HTR-8/SVneo (cell line): ENCODE results near the gene CD82.

Experiments used
- DNase-seq: peaks from one replicate; pipeline ENCODE4 v3.0.0; 2011; ENCODE audit warnings: low spot score, mixed read lengths; ENCODE audit not compliant: insufficient read length
- FAIRE-seq: peaks from 2 replicates; lab custom pipeline; 2011; peaks lifted over from hg19 to GRCh38; lab: Jason Lieb, UNC

Gene CD82

DNA sequence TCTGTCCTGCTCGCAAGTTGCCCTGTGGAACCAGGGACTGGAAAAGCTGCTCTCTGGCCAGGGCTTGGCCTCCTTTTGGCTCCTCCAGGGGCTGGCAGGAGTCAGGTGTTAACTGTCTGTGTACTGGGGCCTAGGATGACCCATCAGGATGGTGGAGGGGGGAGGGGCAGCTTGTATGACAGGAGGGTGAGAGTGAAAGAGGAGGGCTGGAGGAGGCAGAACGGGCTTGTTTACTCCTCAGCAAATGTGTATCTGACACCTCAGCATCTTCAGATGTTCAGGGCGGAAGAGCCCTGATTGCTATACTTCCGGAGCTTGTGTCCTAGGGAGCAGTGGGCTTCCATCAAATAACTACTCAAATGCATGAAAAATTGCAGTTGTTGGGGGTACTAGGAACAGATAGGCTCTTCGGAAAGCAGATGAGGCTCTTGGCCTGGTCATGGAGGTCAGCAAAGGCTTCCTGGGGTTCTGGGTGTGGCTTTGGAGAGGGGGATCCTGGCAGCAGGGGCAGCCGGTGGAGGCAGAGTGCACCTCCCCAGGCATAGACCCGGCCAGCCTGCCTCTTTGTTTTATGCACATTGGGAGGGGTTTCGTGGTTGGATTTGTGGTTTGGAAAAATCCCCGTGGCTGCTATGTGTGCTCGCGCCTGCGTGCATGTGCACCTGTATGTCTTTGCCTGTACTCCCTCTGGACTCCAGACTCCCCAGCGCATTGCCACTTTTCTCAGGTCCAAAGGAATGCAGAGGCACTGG is 31.2 kb downstream of the CD82 start:
- DNase-seq, result no peak
- no peak for FAIRE-seq

DNA sequence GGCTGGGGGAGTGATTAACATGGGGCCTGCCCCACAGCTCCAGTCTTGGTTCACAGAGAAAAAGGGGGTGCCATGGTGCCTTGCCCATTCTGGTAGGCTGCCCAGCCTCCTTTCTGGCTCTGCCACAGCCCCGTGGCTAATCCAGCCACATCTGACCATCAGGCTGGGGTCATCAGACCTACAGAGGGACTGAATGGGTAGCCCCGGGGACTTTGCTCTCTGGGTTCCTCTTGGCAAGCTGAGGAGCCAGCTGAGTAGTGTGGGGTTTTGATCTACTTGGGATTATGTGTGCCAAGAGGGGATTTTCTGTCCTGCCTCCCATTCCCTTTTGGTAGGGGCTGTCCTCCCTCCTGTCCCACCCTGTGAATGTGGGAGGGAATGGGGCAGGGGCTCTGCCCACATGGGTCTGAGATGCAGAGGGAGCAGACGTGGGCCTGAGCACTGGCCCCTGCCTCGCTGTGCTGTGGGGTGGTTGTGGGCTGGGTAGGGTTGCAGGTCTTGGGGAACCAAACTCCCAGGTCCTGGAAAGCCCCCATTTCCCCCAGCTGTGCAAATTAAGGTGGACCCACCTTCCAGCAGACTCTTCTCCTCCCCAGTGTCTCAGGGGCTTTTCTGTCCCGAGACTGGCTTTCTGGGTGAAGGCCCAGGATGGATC is 32.0 kb downstream of the CD82 start:
- no peak for DNase-seq
- FAIRE-seq, result no peak

DNA sequence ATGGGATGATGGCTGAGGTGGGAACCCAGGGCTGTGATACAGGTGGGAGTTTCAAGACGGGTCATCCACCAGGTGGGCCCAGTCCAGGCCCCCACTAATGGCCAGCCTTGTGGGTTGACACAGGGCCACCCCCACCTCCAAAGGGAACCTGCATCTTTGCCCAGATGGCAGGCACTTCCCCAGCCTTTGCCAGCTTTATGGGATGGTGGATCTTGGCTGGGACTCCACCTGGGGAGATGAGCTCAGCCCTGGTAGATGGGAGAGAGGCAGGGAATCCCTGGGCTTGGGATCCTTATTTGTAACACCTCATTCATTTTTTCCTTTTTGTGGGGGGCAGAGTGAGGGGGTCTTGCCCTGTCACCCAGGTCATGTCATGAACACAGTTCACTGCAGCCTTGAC is 33.4 kb downstream of the CD82 start:
- FAIRE-seq, result no peak
- DNase-seq, result no peak

DNA sequence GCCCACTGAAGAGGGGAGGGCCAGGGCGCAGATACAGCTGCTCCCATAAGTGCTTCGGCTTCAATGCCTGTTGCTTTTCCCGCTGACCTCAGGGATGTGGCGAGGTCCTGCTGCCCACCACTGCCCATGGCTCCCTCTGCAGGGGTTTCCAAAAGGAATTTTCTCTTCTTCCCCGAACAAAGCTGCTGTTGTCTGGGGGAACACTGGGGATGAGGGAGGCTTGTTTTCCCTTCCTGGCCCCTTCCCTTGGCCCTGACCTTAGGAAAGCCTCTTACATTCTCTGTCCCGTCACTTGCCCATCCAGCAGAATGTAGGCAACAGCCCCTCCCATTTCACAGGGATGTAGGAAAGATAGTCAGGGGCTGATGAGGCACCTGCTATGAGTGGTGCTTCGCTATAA is 34.8 kb downstream of the CD82 start:
- FAIRE-seq, result no peak

DNA sequence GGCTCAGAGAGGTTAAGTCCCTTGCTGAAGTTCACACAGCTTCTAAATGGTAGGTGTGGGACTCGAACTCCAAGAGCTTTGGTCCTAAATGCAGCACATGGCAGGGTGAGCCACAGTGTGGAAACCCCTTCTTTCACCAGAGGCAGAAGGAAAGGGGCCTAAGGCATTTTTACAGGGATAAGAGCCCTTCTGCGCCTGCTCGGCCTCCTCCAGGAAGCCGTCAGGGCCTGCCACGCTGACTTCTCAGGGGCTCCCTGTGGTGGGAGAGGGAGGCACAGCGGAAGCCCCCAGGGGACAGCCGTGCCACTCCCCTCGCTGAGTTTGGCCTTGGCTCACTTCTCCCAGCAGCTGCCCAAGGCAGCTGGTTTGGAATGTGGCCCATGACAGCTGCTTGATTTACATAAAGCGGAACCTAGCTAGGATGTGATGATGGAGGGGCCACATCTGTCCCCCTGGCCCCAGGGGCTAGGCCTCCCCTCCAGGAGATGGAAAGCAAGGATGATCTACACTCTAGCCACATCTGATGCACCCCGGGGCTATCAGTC is 35.4 kb downstream of the CD82 start:
- no peak for DNase-seq
- no peak for FAIRE-seq

More for the DNA sequence above, 34.8 kb downstream of the CD82 start:
- no peak for DNase-seq

DNA sequence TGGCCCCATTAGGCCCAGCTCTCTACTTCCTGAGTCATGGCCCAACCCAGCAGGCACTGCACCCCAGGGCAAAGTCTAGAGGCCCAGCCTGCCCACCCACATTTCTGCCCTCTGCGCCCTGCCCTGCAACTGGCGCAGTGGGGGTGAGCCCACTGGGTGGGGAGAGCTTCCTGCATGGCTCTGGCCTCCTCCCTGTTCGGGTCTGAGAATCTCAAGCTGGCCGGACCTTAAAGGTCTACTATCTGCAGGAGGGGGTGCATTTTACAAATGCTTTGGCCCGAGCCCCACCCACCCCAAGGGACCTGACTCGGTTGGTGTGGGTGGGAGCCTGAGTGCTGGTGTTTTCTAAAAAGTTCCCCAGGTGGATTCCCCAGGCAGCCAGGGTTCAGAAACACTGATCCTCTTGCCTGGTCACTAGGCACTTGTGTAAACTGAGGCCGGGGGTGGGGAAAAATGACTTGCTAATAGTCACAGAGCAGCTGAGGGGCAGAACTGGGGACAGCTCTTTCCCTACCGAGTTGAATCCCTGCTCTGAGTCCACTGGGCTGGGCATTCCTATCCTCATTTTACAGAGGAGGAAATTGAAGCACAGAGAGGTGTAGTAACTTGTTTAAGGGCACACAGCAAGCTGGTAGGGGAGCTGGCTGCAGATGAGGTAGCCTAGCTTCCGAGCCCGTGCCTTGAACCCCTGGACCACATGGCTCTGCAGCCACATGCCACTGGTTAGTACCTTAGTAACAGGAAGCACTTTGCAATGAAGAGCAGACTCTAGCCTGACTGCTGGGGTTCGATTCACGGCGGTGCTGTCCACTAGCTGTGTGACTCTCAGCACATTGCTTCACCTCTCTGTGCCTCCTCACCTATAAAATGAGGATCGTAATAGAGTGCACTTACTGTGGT is 36.3 kb downstream of the CD82 start:
- FAIRE-seq (no peak), DNase-seq (no peak)

DNA sequence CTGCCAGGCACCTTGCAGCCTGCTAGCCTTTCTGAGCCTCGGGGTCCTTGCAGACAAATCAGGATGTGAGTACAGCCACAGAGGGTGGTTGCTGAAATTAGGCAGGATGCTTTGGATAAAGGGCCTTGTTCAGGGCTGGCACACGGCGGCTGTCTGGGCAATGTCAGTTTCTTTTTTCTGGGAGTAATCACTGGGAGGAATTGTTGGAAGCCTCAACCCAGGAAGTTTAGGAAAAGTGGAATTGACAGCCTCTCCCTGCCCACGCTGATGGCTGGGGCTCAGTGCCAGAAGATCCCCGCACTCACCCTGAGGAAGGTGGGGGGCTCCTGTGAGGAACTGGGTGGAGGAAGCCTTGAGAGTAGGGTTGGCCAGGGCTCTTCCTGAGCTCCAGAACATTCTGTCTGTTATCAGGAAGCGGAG is 37.4 kb downstream of the CD82 start:
- DNase-seq (no peak), FAIRE-seq (no peak)

DNA sequence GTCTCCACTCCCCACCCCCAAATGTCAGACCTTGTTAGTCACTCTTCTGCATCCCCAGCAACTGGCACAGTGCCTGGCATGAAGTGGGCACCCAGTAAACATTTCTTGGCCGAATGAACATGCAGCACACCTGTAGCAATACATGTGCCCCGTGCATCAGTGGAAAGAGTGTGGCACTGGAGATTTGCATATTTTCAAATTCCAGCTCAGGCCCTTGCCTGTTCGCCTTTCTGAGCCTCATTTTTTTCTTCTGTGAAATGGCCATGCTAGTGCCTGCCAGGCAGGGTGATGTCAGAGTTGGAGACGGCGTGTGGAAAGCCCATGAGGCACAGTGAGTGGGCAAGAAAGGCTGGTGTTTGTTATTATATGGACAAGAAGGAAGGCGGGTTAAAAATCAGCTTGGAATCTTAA is 38.7 kb downstream of the CD82 start:
- DNase-seq, result no peak
- no peak for FAIRE-seq

DNA sequence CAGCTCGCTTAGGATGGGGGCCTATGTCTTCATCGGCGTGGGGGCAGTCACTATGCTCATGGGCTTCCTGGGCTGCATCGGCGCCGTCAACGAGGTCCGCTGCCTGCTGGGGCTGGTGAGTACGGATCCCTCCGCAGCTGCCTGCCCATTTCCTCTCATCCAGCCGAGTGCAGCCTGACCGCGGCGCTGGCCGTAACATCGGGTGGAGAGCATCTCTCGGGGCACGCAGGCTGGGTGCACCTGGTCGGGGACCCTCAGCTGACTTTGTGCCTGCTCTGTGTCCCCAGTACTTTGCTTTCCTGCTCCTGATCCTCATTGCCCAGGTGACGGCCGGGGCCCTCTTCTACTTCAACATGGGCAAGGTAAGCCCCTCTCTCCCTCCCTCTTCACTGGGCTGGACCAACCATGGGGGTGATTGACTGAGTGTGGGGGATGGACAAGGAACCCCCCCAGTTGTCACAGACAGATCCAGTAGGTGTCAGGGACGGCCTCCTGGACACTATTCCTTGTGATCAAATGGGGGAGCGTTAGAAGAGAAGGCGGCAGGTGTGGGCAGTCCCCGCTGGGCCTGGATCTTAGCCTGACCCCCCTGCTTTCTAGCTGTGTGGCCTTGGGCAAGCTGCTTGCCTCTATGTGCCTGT is 39.7 kb downstream of the CD82 start:
- FAIRE-seq, result no peak

DNA sequence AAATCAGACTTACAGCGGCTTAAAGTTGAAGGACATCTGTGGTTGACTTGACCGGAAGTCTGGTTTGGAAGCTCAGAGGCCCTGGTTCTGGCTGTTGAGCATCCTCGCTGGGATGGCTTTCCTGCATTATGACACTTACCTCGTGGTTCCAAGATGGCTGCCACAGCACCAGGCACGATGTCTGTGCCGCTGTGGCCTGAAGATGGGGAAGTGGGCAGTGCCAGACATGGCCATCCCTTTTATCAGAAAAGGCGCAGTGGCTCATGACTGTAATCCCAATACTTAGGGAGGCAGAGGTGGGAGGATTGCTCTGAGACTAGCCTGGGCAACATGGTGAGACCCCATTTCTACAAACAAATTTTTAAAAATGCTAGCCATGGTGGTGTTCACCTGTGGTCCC is 40.5 kb downstream of the CD82 start:
- DNase-seq (no peak), FAIRE-seq (no peak)

More for the DNA sequence above, 39.7 kb downstream of the CD82 start:
- DNase-seq, result no peak

DNA sequence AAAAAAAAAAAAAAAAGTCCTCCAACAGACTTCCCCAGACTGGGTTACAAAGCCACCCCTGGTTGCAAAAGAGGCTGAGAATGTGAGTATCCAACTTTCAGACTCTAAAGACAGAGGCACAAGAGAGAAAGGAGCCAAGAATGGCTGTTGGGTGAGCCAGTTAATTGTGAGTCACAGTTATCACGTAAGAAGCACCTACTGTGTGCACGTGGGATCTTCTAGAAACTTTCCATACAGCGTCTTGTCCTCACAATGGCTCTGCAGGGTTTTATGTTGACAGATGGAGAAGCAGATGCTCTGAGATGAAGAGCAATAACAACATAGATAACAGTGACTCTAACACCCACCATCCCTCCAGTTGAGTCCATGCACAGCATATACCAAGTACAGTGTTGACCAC is 41.0 kb downstream of the CD82 start:
- DNase-seq, result no peak
- FAIRE-seq, result peak; percentile 46

DNA sequence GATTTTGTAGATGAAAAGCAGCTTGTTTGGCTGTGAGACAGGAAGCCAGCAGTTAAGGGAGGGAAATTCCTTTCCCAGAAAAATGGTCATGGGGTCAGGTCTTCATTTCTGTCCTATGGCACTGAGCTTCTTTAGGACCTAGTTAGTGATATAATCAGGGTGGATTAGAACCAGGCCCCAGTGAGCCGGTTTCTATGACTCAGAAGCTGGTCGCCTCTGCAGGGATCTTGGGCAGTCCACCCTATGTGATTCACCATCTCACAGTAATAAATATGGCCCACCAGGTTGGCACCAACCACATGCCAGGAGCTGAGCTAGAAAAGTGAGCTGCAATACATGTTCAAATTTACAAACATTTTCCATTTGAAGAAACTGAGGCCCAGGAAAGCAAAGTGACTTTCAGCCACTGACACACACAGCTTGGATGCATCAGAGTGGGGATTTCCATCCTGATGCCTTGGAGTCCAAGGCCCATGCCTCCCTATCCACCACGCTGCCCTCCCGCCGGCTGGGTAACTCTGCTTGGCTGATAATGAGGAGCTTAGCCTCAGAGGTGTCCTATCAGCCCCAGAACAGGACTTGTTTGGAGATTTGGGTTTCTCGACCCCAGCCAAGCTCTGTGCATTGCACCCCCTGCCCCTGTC is 42.0 kb downstream of the CD82 start:
- FAIRE-seq (no peak), DNase-seq (no peak)

DNA sequence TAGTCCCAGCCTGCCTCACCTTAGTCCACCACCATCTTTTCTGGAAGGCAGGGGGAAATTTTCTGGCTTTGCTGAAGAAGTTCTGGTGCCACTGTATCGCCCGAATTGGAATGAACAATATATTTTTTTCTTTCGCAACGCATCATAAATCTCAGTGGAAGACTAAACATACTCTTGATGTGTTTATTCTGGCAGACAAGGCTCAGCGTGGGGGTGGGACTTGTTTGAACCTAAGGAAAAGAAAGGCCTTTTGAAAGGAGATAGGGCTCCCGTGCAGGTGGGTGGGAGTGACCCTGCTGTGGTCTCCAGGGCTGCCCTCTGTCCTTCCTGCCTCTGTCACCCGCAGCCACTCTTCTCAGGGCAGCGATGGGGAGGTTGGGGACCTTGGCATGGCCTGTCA is 42.5 kb downstream of the CD82 start:
- DNase-seq (no peak), FAIRE-seq (no peak)

DNA sequence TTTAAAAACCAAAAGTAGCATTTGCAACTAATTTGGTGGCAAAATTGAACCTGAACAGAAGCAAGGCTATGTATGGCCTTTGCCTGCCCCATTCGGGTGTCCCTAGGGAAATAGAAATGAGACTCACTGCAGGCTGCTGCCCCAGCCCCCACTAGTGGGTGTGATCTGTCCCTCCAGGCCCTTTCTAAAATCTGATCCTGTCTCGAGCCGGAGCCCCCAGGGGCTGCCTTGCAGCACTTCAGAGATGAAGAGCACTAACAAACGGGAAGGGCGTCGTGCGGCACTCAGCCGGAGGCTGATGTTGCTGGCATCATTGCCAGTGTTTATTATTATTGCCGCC is 43.2 kb downstream of the CD82 start:
- FAIRE-seq (no peak), DNase-seq (no peak)

DNA sequence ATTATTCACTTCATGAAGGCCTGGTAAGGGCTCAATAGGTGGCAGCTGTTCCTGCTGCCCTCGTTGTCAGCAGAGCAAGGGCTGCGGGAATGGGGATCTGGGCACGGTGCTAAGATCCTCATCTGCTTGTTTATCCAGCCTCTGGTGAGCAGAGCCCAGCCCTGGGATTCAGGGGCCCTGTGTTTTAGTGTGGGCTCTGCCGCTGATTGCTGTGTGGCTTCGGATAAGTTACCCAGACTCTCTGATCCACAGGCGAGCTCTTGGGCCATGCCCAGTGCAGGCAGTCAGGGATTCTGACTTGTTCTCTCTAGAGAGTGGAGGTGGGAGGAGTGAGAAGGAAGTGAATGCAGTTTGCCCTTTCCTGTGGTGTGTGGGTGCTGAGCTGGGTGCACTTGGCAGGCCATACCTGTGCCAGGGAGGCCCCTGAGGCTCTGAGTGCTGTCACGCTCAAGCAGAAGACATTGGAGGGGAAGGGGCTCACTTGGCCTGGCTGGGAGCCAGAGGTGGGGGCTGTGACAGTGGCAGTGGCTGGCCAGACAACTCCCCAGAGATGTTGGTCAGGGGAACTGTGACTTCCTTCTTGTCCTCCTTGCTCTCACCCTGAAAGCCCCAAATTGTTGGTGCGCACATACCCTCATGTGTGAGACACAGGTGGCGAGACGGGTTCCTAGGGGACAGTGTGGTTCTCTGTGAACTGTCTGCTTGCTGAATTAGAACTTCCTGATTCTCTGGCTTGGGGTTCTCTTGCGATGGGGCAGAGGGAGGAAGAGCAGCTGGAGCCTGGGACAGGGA is 43.7 kb downstream of the CD82 start:
- DNase-seq, result no peak

DNA sequence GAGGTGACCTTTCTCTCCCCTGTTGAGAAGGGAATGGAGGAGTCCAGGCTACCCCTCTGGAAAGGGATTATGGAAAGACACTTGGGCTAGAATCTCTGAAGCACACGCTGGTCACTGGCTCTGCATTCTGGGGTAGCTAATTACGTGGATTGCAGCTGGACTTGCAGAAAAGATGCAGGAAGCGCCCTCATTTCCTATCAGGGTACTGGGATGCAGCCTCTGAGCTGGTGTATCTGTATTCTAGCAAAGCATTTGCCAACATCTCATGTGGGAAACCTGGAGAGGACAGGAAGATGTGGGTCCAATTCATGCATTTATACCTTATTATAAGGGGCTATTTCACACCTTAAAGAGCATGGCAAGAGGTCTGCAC is 44.3 kb downstream of the CD82 start:
- FAIRE-seq (no peak), DNase-seq (no peak)

More for the DNA sequence above, 43.7 kb downstream of the CD82 start:
- FAIRE-seq, result no peak

DNA sequence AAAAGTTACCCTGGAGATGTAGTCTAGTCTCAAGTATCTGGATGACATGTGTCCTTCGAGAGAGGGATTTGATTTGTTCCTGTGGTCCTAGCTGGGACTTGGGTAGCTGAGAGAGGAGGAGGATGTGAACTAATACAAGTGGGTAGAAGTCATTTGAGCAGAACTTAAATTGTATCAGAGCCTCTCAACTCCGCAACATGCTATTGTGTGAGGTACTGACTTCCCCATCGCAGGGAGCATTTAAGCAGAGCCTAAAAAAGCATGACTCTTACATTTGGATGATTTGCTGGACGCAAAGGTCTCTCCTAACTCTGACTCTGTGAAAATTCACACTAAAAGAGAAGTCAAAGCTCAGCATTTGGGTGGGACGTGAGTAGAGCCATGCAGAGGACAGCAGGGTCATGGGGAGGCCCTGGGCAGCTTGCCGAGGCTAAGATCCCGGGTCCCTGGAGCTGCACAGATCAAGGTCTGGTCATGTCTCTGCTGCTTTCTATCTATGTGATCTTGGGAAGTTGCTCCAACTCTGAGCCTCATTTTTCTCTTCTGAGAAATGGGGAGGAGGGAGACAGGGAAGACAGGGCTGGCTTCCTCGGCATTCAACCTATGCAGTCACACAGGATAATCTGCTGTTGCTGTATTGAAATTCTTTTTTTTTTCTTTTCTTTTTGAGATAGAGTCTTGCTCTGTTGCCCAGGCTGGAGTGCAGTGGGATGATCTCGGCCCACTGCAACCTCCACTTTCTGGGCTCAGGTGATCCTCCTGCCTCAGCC is 44.9 kb downstream of the CD82 start:
- no peak for DNase-seq
- FAIRE-seq, result no peak

DNA sequence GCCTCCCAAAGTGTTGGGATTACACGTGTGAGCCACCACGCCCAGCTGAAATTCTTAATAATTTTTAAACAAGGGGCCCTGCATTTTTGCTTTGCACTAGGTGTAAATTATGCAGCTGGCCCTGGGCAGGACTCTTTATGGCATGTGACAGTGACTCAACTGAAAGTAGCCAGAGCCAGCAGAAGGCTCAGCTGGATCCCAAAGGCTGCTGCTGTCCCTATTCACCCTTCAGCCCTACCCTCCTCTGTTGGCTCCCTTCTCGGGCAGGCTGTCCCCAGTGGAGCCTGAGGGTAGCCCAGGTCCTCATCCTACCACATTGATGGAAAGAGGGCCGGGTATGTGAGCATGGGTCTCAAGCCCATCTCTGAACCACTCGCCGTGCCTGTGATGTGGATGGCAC is 45.6 kb downstream of the CD82 start:
- no peak for FAIRE-seq
- DNase-seq, result no peak
